ENCODE results near the gene ACADSB.

Gene ACADSB

DNA sequence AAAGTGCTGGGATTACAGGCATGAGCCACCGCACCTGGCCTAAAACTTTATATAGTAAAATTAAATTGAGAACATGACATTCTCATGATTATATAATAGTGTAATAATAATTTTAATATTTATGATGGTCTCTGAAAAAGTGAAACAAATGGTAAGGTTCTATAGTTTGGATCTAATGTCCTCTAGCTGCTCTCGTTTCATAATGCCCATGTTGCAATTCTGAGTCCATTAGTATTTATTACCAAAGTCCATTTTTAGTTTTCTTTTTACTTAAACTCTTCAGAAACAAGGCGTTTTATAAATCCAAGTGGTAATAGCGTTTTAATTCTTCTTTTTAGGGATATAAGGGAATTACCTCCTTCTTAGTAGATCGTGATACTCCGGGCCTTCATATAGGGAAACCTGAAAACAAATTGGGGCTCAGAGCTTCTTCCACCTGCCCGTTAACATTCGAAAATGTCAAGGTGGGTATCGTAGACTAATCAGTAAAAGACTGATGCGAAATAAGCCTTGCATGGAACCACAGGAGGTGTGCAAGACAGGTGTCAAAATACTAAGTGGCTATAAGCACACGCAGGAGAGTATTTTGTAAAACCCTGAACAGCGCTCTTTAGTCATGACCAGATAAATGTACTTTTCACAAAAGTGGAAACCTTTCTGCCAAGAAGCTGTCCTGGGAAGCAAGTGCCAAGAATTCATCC lies 34.1 kb downstream of the ACADSB start:
- DNase-seq (ENCODE audit: low read depth): no peak

DNA sequence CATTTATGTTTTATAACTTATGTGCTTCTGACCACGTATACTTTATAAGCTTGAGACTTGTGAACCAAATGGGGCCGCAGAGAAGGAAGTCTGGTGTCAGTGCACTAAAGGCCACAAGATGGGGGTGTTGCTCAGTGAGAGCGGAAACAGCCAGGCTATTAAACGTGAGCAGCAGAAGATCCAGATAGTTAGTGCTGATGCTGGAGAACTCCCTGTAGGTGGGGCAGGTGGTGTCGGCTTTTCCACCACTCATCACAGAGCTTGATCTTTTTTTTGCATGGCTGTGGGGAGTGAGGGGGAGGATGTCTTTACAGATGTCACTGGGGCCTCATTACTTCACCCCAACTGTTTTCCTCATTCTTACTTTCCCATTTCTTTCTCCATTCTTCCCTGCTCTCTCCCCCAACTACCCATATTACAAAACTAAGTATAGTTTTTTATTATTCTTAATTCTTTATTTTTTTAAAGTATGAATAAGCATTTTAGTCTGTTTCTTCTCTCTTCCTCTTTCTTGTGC lies 34.7 kb downstream of the ACADSB start:
- DNase-seq (ENCODE audit: low read depth): no peak

DNA sequence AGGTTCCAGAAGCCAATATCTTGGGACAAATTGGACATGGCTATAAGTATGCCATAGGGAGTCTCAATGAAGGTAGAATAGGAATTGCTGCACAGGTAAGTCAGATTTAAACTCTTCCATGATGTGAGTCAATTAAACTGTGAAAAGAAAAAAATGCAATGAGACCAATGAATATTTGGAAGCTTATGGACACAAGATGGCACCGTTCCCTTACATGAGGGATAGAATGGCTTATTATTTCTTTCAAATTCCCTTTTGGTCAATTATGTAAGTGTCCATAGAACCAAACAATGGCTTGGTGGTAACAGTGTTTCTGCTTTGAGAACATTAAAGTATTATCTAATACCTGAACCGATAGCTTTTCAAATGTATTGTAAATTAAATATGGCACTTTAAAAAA lies 35.6 kb downstream of the ACADSB start:
- DNase-seq (ENCODE audit: low read depth): no peak

DNA sequence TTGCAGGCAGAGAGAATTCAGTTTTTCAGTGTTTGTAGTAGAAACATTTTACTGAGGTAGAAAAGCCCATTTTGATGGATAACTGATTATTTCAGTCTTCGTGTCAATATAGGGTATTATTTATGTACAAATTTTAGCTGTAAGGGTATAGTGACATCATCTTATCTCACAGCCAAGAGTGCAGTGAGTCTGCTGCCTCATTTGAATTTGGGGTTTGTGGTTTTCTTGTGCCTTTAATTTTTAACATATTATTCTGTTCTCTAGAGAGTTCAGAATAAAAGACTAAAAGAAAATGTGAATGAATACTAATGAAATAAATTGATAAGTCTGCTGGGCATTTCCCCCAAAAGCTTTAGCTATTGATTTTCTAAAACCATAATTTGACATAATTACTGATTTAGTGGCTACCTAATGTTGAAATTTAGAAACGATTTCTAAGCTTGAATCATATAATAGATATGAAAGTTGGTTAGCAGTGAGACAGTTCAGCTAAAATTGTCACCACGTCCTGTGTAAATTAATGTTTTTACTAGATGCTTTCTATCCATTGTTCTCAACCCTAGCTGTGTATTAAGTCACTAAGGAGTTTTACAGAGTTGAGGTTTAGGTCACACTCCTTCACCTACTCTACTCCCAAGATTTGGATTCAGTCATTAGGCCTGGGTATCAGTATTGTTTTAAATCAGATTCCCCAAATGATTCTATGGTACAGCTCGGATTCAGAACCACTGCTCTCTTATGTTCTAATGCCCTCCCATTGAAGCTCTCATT lies 37.3 kb downstream of the ACADSB start:
- no peak for DNase-seq (ENCODE audit: low read depth)

DNA sequence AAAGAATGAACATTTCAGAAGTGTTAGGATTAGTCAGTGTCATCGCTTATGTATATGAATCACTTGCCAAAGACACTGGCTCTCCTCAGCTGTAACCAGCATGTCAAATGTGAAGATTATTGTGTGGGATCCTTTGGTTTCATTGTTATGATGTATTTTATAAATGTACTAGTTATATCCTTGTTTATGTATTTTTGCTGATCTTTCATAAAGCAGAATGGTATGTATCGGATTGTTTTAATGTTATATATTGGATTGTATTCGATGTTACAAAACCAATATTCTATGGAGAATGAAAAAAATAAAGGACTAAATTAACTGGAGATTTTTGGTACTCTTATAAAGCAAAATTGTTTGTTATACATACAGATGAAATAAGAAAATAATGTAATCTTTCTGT lies 49.2 kb downstream of the ACADSB start:
- DNase-seq (ENCODE audit: low read depth): no peak

DNA sequence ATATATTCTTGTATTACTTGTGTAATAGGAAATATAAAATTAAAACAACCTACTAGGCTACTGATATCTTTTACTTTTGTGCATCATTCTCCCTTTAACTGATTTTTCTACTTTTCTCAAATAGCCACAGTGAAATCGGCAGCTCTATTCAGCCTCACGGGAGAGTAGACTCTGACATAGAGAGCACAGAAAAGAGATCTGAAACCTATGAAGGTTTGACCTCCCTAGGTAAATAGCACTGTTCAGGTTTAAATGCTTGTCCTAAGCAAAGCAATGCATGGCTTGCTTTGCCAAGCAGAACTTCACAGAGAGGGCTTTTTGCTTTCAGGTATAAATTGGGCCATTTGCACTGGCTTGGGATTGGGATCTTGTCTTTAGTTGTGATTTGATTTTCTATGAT lies 53.1 kb downstream of the ACADSB start:
- no peak for DNase-seq (ENCODE audit: low read depth)

DNA sequence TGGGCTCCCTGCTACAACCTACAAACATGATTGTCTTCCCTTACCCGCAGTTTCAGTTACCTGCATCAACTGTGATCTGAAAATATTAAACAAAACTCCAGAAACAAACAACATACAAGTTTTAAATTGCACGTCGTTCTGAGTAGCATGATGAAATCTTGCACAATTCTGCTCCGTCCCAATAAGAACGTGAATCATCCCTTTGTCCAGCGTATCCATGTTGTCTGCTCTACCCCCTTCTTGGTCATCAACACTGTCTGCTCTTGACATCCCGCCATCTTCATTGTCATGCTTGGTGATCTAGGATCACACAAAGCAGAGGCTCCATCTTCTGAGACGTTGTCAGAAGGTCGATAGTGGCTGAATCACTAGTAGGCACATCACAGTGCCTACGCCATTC lies 53.9 kb downstream of the ACADSB start:
- no peak for DNase-seq (ENCODE audit: low read depth)

DNA sequence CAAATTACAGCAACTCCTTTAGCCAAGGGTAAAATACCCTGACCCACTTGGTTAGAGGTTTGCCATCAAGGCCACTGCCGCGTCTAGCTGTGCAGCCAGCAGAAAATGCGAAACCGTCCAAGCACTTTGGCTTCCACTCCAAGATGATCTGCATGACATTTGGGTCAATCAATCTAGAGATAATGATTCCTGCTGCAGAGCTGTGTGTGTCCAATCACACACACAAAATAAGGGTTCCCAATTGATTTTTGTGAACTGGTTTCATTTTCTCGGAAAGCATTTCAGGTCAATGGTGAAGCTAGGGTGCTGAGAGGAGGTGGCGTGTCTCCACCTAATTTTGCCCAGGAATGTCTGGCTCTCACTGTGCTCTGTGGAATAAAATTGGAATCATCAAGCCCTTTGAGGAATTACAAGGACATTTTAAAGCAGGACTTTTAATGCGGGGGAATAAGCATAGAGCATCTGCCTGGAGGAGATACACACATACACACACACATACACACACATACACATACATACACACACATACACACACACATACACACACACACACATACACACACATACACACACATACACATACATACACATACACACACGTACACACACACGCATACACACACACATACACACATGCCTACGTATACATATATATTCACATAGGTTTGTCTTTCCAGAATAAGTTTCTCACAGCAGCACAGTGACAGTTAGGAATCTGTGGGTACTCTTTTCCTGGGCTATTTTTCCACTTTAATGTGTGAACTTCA lies 59.5 kb downstream of the ACADSB start:
- no peak for DNase-seq (ENCODE audit: low read depth)

DNA sequence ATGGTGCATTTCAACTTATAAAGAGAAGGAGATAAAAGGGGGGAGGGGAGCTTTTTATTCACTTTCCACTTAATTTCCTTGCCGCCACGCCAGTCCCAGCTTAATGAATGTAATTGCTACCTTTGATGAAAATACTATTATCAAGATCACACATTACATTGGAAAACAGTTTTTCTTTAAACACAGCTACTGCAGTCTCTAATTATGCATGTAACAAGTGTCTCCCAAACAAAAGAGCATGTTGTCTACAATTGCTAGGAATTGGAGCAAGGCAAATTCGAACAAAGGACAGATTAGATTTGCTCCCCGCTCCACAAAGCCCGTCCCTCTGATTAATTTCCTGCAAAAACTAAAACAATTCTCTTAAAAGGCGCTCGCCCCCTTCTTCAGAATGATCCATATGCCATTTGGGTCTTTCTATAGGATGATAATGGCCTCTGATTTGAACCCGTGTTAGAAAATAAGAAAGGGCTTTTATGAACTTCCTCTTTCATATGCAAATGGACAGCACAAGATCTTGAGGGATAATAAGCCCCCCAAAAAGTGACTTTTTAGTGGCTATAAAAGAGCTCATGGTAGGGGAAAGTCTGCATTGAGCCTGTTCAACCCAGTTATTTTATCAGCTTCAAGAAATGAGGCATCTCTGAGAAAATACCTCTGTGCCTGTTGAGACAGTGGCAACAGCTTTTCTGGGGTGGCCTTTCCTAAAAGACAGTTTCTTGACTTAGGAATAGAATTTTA lies 60.6 kb downstream of the ACADSB start:
- no peak for DNase-seq (ENCODE audit: low read depth)

DNA sequence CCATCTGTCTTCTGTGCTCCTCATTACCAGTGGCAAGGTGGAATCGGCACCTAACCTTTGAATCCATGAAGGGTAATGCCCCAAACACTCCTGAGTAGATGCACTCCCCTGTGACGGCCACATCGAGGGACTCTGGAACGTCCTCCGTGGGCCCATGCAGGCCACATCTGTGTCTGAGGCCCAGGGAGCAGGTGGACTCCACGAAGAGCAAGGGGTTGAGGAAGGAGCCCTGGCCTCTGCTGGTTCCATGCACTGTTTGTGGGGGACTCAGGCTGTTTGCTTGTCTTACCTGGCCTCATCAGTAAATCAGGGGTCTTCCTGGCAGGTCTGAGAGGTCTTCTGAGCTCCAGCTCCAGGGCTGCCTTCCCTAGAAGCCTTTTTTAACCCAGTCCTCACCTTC lies 64.4 kb downstream of the ACADSB start:
- DNase-seq (ENCODE audit: low read depth): no peak

DNA sequence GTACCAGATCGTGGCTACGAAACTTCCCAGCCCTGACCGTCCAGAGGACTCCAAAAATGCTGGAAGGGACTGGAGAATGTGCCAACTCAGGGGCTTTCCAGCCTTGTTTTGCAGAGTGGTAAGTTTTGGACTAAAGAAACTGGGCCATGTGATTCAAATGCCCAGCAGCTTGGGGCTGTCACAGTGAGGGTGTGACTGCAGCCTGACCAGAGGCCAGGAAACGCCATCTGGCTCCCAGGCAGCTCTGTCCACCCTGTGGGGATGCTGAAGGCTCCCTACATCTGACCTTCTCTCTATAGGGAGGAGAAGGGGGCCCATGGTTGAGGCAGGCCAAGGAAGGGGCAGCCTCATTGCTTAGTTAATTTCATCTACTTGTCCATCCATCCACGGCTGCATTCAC lies 65.4 kb downstream of the ACADSB start:
- DNase-seq (ENCODE audit: low read depth): no peak

DNA sequence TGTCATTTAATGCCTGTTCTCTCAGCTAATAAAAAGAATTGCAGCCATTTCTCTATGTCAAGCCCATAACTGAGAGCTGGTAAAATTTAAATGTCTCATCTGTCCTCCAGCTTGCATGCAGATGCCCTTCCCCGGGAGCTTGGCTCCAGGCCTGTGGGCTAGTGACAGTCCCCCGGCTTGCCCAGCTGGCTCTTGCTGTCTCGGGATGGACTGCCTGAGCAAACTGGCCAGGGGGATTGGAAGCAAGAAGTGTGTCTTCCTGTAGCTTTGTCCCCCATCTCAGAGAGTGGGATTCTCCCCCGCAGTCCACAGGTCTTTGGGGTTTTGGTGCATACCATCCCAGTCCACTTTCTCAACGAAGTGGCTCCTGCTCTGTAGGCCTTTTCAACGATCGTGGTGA lies 73.1 kb downstream of the ACADSB start:
- DNase-seq (ENCODE audit: low read depth): no peak

DNA sequence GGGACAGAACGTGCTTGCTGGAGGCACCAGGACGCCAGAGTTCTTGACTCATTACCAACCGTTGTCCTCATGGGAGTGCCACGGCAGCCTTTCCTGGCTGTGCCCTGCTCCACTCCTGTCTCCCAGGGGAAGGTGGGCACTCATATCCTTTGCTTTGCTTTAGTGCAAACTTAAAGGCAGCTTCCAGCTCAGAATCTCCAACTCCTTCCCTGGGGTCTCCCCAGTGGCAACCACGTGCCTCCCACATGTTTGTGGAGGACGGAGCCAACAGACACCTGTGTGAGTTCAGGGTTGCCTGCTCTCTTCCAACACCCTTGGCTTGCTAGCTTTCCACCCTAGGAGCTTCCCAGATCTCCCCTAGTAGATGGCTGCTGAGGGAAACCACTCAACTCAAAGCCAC lies 75.0 kb downstream of the ACADSB start:
- DNase-seq (ENCODE audit: low read depth): no peak

DNA sequence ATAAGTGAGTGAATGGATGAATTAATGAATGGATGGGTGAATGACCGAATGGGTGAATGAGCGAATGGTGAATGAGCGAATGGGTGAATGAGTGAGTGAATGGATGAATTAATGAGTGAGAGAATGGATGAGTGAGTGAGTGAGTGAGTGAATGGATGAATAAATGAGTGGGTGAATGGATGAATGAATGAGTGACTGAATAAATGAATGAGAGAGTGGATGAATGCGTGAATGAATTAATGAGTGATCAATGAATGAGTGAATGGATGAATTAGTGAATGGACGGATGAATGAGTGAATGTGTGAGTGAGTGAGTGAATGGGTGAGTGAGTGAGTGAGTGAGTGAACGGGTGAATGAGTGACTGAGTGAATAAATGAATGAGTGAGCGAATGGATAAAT lies 77.5 kb downstream of the ACADSB start:
- DNase-seq (ENCODE audit: low read depth): no peak

DNA sequence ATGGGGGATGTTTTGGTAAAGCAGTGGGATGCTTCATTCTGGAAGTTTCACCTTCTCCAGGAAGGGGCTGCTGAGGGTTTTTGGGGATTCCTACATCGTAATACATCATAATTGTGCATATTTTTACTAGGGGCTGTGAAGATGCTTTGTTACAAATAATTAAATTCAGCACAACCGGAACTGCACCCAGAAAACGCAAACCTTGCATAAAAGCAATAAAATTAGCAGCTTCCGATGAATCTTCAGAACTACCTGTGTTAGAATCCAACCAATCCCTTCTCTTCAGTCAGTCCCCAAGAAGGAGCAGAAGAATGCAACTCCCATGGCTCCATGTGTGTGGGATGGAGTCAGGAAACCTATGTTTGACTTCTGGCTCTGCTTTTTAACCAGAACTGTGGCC lies 78.5 kb downstream of the ACADSB start:
- no peak for DNase-seq (ENCODE audit: low read depth)

DNA sequence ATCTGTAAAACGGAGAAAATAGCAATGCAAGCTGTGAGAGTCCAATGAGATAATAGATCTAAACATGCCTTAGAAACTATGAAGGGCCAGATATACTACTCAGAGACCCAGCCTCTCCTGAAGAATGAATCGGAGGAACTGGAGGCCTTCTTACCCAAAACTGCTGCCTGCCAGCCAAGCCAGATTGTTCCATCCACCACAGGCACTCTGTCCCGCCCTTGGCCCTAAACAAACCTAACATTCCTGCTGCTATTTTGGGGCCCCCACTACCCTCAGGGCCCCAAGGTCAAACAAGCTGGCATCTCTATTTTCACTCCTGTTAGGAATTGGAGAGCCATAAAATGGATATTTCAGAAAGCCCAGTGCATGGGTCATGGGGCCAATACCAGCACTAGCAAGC lies 79.0 kb downstream of the ACADSB start:
- no peak for DNase-seq (ENCODE audit: low read depth)

DNA sequence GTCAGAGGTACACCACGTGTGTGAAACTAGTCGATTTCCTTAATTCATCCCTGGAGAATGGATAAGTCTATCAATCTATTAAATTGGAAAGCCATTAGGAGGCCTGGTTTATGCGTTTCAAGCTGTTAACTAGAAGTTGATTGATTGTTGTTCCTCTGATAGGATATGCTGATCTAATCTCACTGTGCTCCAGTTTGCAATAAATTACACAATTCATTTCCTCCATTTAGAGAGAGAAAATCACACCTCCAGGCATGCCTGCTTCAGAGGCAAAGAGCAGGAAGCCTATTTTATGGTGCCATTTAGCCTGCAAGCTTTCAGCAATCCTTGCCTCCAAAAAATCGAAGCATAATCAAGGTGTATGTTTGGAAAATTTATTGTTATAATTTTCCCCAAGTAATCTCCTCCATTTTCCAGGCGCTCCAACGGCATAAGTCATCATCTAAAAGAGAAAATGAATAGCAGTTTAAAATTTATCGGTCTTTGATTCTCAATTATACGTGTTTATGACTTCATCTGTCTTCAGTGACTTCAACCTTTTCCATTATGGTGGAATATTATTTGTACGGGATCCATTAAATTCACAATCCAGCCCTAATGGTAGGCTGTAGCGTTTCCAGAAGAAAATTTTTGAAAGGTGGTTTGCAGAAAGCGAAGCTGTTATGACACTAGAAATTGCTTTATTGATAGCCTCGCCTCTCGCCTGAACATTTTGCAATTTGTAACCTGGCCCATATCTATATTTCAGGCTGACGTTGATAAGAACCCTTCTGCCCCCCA lies 84.0 kb downstream of the ACADSB start:
- DNase-seq (ENCODE audit: low read depth): no peak

DNA sequence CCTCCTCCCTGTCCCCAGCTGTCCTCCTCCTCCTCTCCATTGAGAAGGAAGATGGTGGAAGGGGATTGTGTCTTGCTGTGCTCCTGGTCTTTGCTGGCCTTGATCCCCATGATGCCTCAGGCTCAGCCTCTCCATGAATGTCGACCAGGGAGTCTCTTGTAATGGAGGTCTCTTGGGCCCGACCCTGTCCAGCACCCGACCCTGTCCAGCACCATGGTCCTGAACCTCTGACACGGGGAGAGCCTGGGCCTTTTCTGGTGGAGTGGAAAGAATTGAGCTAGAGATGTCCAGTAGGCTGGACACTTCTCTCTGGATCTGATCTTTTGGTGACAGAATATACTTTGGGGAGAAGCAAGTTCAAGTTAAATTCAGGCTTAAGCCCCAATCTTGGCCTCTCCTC lies 84.7 kb downstream of the ACADSB start:
- DNase-seq (ENCODE audit: low read depth): no peak

DNA sequence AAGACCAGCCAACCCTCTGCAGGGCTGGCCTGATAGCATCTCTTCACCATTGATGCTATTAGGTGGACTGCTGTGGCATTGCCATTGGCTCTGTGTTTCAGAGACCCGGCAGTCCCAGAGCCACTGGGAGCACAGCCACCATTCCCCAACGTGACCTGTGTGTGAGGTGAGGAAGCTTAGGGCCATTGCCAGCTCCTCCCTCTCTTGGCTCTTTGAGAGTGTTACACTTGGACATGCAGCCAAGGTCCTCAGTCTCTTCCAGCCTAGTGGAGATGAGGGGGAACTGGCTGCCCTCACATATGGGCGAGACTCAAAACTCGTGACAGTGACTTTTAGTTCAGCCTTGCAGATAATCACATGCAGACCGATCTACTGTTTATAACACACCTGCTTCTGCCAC lies 87.6 kb downstream of the ACADSB start:
- no peak for DNase-seq (ENCODE audit: low read depth)

DNA sequence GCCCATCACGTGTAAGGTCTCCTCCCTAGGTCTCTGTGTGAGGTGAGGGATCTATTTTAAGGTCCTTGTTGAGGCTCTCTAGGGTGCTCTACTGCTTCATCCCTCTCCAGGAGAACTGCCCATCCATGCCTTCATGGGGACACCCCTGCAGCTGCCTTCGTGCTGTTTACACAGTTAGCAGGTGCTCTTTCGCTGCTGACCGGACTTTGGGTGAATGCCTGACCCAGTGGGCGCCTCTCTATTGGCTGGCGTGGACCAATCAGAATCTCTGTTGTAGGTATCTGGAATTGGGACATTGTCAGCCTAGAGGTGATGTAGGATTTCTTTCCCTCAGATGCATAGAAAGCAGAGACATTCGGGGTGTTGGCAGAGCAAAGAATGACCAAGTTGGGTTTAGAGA lies 88.2 kb downstream of the ACADSB start:
- no peak for DNase-seq (ENCODE audit: low read depth)

DNA sequence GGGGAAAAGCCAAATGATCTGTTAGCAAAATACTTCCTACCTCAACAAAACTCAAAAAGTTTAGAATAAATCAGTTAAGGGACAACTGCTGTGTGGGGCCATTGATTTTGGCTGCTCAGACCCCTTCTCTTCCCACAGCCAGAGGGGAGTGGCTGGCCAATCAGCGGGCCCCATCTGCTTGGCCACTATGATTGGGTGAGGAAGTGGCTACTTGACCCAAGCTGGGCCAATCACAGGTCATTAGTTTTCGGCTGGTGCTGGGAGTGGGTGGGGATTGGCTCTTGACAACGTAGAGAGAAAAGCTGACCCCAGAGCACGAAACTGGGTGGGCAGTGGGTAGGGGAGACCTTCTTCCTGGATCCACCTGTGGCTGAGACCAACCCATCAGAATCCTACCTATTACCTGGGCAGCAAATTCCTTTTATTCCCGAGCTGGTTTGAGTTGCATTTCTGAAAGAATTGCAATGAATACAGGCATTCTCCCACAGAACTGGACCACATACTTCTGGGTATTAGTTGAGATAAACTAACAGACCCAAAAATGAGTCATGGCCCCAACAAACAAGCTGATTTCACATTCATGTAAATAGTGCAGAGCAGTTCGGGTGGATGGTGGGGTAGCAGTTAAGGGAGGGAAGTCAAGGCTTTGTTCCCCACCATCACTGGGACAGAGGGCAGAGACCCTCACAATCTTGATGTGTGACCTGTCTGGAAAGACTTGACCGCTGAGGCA lies 91.4 kb downstream of the ACADSB start:
- no peak for DNase-seq (ENCODE audit: low read depth)

All from stimulated activated CD8-positive, alpha-beta memory T cell treated with anti-CD3 and anti-CD28 coated beads, Interleukin-7, amount 100 ng/mL, for 24 hours (primary cell).